ENCODE measurements around the gene LMNB1. TPM values are rescaled to one million over a fixed set of nuclear protein-coding genes. Genes with fewer than 3 reads are reported as not detected.

LMNB1 gene
- total RNA-seq, 1 experiment from 2014 or later = 150 TPM

GRCh38 chr5:126878634-126879033 is 101.7 kb downstream of the LMNB1 start:
- Histone ChIP-seq H3K4me1 (ENCODE audit: control insufficient read depth in 1 of 2, insufficient read depth in 2 of 2, low read length in 2 of 2) (0 out of 4 replicates have a peak, but pooled peaks cover 0 to under 1% of the 10 kb centered on the region in 2 experiments), H3K27me3 (ENCODE audit: insufficient read depth, low read length) (no peaks in the 10 kb centered on the region), H3K9me3 (ENCODE audit: control insufficient read depth in 1 of 2, insufficient read depth in 1 of 2, low read depth in 1 of 2, low read length in 2 of 2) (no peaks in the 10 kb centered on the region), H3K36me3 (ENCODE audit: control insufficient read depth in 1 of 2, insufficient read depth in 2 of 2, low read length in 2 of 2) (no peaks in the 10 kb centered on the region), H3K9me2 (ENCODE audit: insufficient read depth) (no peaks in the 10 kb centered on the region), H3K27ac (ENCODE audit: low read depth, low read length) (no peak overlapping the region), H4K20me1 (ENCODE audit: insufficient read depth) (no peaks in the 10 kb centered on the region), H3K4me2 (ENCODE audit: low read length) (no peak overlapping the region), H3K79me2 (ENCODE audit: insufficient read depth, low read length) (no peaks in the 10 kb centered on the region), H3K9ac (ENCODE audit: low read length) (no peak overlapping the region), H3K4me3 (replicated peaks in 1 of 2; ENCODE audit: low read depth in 1 of 2, low read length in 2 of 2) (no peak overlapping the region), H2AFZ (ENCODE audit: low read depth, low read length, poor library complexity, severe bottlenecking) (no peak overlapping the region)
- intact Hi-C loops (cut with micrococcal nuclease) = no loop called here
- ChIA-PET RAD21 (ENCODE audit: low non-redundant PET in 1 of 2, low total read pairs in 2 of 2, uncharacterized antibody in 2 of 2, unreplicated experiment in 2 of 2) (no interaction called here), POLR2A (no interaction called here), CTCF (no interaction called here)
- no peak for TF ChIP-seq ZNF274 (IDR thresholded peaks at IDR 0.05; ENCODE audit: low read depth, low read length)
- no peak for TF ChIP-seq JUND (IDR thresholded peaks at IDR 0.05)
- no peak for TF ChIP-seq SIN3A (IDR thresholded peaks at IDR 0.05; ENCODE audit: low read depth)
- TF ChIP-seq, protein P1, sequence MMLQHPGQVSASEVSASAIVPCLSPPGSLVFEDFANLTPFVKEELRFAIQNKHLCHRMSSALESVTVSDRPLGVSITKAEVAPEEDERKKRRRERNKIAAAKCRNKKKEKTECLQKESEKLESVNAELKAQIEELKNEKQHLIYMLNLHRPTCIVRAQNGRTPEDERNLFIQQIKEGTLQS (IDR thresholded peaks at IDR 0.05) = no peak
- TF ChIP-seq YY1 (IDR thresholded peaks at IDR 0.05; ENCODE audit: extremely low read depth, insufficient replicate concordance, low read depth, low read length) = no peak
- TF ChIP-seq POLR2AphosphoS5 (IDR thresholded peaks at IDR 0.05; ENCODE audit: low read depth, low read length) = no peak
- TF ChIP-seq EGR1 (IDR thresholded peaks at IDR 0.05; ENCODE audit: low read depth) = no peak
- TF ChIP-seq RAD21 (IDR thresholded peaks at IDR 0.05; ENCODE audit: low read depth) = no peak
- TF ChIP-seq, protein P2, sequence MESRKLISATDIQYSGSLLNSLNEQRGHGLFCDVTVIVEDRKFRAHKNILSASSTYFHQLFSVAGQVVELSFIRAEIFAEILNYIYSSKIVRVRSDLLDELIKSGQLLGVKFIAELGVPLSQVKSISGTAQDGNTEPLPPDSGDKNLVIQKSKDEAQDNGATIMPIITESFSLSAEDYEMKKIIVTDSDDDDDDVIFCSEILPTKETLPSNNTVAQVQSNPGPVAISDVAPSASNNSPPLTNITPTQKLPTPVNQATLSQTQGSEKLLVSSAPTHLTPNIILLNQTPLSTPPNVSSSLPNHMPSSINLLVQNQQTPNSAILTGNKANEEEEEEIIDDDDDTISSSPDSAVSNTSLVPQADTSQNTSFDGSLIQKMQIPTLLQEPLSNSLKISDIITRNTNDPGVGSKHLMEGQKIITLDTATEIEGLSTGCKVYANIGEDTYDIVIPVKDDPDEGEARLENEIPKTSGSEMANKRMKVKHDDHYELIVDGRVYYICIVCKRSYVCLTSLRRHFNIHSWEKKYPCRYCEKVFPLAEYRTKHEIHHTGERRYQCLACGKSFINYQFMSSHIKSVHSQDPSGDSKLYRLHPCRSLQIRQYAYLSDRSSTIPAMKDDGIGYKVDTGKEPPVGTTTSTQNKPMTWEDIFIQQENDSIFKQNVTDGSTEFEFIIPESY (IDR thresholded peaks at IDR 0.05; ENCODE audit: extremely low read depth, insufficient replicate concordance, low read length) = no peak
- no peak for DNase-seq (ENCODE audit: low read depth, low spot score)
- ATAC-seq = no peak
- no TSS peak for BruUV-seq (replicated peaks)
